GM21423 (cell line): Measurements from ENCODE around the gene PRSS22.

Source experiments
- ATAC-seq: cut with Tn5 transposase; IDR thresholded peaks from one replicate; pipeline ENCODE4 v1.9.1; 2021; ENCODE audit warnings: mild to moderate bottlenecking, moderate library complexity; ENCODE audit not compliant: unreplicated experiment

The PRSS22 gene

GRCh38 chr16:2817340-2818271, 40.4 kb downstream of the PRSS22 start:
- ATAC-seq: no peak

GRCh38 chr16:2816751-2817339, 41.1 kb downstream of the PRSS22 start, which contains the start of gene PRSS21:
Gene PRSS21 (plus strand): TSS chr16:2817237. CDS start chr16:2817269, 32 bp downstream.
- ATAC-seq: no peak

GRCh38 chr16:2815299-2815771, 42.6 kb downstream of the PRSS22 start:
- ATAC-seq: no peak

GRCh38 chr16:2814551-2815298, 43.2 kb downstream of the PRSS22 start:
- no peak for ATAC-seq

GRCh38 chr16:2813771-2814221, 44.2 kb downstream of the PRSS22 start:
- no peak for ATAC-seq

GRCh38 chr16:2811703-2812471, 46.1 kb downstream of the PRSS22 start:
- no peak for ATAC-seq

- ATAC-seq: no peak
These were observed 47.3 kb downstream of the PRSS22 start for GRCh38 chr16:2810651-2811050.

- ATAC-seq: no peak
These were observed 48.7 kb downstream of the PRSS22 start for GRCh38 chr16:2809149-2809760.

- ATAC-seq: no peak
These were observed 49.8 kb downstream of the PRSS22 start for GRCh38 chr16:2808181-2808580.

- no peak for ATAC-seq
These were observed 51.7 kb downstream of the PRSS22 start for GRCh38 chr16:2806286-2806685.

GRCh38 chr16:2804728-2805127, 53.2 kb downstream of the PRSS22 start:
- no peak for ATAC-seq

GRCh38 chr16:2803545-2804195, 54.3 kb downstream of the PRSS22 start:
- ATAC-seq: no peak
